Urinary bladder (tissue), 4 donors: Measurements from ENCODE around the gene ZFP36L2. TPM values are rescaled to one million over a fixed set of nuclear protein-coding genes. Genes with fewer than 3 reads are reported as not detected.

ENCODE experiments used
- DNase-seq: peaks from one replicate; pipeline ENCODE4 v3.0.0-alpha.2; 2015; ENCODE audit errors: extremely low spot score
- H3K27ac ChIP-seq: one replicate; pipeline ENCODE4 v1.5.1; 2013; ENCODE audit warnings: low read depth, mild to moderate bottlenecking, moderate library complexity
- H3K36me3 ChIP-seq: one replicate; pipeline ENCODE4 v1.6.1; 2013; ENCODE audit warnings: mild to moderate bottlenecking, moderate library complexity; ENCODE audit not compliant: insufficient read depth
- H3K4me1 ChIP-seq: one replicate; pipeline ENCODE4 v1.6.1; 2013; ENCODE audit warnings: mild to moderate bottlenecking, moderate library complexity; ENCODE audit not compliant: insufficient read depth
- H3K4me3 ChIP-seq: one replicate; pipeline ENCODE4 v1.5.1; 2013; ENCODE audit warnings: low read depth, low read length
- WGBS: extraction: QIAGEN DNeasy Blood & Tissue Kit; methylation state at CpG from one replicate; pipeline ENCODE4 v1.1.7; 2013; 5-methylcytosine and 5-hydroxymethylcytosine counted together
- polyA plus RNA-seq: library from polyadenylated mRNA; stranded (reverse); fragments of 200-250 nt; gene quantifications from one replicate; pipeline ENCODE4 v1.2.3, GENCODE V29; 2013
- total RNA-seq: library from RNA; depleted of rRNA; stranded (reverse); fragments of >200 nt; gene quantifications from one replicate; pipeline ENCODE4 v1.2.3, GENCODE V29; 2014
- donor health status: healthy with polysubstance abuse.
- donor health status: healthy.

Gene ZFP36L2
- total and polyA plus RNA-seq, 2 donors = 54.8 to 145 TPM

DNA sequence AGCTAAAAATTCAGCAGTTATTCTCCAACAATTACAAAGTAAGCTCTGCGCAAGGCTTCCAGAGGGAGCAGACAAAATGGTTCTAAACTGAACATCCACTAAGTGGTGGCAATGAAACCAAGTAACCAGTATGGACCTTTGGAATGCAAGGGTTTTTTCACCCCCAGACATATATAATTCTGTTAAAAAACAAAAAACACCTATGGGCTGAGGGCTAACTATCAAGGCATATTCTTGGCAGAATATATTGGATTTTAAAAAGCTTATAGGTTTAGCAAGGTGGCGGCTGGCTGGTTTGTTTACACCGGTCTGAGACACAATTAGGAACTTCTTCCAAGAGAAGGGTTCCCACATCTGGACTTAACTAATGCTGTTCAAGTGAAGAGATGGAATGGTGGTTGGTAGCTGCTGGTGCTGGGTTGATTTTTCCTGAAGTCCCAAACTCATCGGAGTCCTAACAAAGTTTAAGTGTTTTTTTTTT lies 2.8 kb downstream of the ZFP36L2 start:
- peak overlapping the region; percentile 96 for H3K27ac ChIP-seq
- peaks cover 3% of the 10 kb centered on the region for H3K36me3 ChIP-seq
- peak overlapping the region; percentile 97 for H3K4me3 ChIP-seq
- H3K4me1 ChIP-seq = no peaks in the 10 kb centered on the region
- peak; percentile 6 for DNase-seq
- WGBS = 10% methylated on average over 4 of the region's 4 CpGs

DNA sequence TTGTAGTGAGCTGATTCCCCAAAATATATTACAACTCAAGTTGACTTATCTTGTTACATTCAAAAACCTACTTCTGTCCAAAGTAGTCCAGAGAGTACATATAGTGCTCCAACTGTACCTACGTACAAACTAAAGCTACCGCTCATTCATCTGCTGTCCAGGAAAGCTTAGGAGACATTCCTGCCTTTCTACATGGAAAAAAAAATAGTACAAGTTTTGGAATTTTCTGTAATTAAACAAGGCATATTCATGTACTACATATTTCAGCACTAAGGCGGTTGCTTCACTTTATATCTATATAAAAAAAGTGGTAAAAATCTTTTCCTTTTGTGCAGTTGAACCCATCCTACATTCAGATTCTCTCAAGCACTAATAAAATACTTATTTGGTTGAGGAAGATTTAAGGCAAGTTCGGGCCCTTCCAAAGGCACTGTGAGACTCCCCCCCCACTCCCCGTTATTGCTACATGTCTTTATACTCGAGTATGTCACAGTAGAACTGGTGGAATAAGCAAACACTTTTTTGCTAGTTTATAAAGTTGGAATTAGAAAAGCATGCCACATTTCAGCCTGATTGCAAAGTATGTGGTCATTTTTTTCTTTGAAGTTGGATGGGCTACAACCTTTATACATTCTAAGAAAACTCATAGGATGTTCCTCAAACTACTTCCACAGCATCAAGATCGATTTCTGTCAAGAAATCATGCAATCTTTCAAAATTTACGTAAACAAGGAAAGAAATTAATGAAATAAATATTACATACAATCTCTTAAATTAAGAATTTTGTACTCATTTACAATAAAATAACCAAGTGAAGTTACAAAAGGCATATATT lies 3.7 kb downstream of the ZFP36L2 start:
- H3K36me3 ChIP-seq = peaks cover 3% of the 10 kb centered on the region
- peak overlapping the region; percentile 53 for H3K27ac ChIP-seq
- DNase-seq = peak; percentile 28
- WGBS = 7% methylated on average over 8 of the region's 8 CpGs
- H3K4me3 ChIP-seq = peak overlapping the region; percentile 45
- H3K4me1 ChIP-seq = no peaks in the 10 kb centered on the region

DNA sequence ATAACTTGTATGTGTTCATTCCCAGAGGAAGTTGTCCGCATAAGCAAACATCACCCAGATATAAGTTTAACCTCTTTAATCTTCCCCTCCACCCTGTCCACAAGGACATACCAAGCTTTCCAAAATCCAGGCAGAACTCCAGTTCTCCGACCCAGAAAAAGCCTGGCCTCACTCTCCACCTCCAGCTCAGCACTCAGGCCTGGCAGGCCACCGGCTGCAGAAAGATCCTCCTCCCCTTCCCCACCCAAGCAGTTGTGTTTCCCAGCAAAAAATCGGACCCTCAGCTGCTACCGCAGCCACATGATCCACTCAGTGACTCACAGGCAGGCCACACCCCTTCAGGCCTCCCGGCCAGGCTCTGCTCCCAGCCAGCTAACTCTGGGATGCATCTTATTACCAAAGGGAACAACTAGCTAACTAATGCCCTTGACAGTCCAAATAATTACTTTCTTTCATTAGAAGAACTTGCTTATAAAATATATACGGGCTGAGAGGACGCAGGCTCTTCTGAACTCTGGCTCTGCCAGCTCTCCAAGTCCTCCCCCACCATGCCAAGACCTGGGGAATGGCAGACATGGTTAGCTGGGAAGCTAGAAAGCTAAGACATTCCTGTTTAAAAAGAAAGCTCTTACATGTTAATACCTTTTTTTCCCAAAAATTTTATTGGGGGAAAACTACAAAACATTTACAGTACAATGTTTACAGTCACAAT lies 4.5 kb downstream of the ZFP36L2 start:
- DNase-seq = peak; percentile 93
- Histone ChIP-seq H3K27ac (peak overlapping the region; percentile 95), H3K4me3 (peak overlapping the region; percentile 45), H3K36me3 (peaks cover 3% of the 10 kb centered on the region), H3K4me1 (no peaks in the 10 kb centered on the region)
- WGBS = under 1% methylated on average over 8 of the region's 8 CpGs

DNA sequence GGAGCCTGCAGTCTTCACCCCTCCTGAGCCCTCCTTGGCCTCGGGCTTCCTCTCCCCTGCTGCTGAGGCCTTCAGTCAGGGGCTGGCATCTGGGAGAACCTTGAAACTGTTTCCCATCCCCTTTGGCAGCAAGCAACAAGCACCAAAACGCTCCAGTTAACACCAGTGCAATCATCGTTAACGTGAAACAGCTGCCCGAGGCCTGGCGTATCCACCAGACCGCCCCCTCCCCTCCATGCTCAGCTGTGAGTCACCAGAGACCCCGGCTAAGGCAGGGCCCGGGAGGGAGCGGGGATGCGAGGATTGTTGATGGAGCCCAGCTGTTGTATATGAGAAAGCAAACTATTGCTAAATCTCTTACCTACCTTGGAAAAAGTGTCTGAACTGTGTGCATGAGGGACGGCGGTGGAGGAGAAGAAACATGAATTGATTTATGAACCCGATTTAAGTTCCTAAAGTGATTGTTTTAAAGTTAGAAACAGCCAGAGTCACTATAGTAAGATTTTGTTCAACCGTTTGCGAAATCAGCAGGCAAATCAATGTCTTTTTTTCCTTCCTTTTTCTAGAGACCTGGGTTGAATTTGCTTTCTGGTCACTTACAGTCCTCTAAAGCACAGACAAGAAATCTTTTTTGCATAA lies 5.2 kb downstream of the ZFP36L2 start:
- Histone ChIP-seq H3K4me3 (peak overlapping the region; percentile 45), H3K4me1 (no peaks in the 10 kb centered on the region), H3K36me3 (peaks cover 3% of the 10 kb centered on the region), H3K27ac (peak overlapping the region; percentile 95)
- WGBS = 1% methylated on average over 16 of the region's 16 CpGs
- DNase-seq = peak; percentile 84

DNA sequence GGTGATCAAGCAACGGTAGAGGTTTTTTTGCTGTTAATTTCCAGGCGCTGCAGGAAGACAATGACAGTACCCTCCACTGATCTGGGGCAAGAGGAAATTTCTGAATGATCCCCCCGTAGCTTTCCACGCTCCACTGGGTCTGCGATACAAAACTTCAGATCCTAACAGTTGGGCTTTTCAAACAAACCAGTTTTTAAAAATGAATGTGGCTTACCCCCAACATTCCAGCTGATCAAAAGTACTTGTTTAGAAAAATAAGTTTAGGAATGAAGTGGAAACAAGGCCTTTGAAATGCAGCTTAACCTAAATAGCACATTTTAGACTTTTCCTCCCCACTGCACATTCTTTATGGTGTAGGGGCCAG lies 5.7 kb downstream of the ZFP36L2 start:
- H3K36me3 ChIP-seq = peaks cover 3% of the 10 kb centered on the region
- no peak for DNase-seq
- peak overlapping the region; percentile 45 for H3K4me3 ChIP-seq
- WGBS = 19% methylated on average over 5 of the region's 5 CpGs
- H3K27ac ChIP-seq = peak overlapping the region; percentile 95
- no peaks in the 10 kb centered on the region for H3K4me1 ChIP-seq

DNA sequence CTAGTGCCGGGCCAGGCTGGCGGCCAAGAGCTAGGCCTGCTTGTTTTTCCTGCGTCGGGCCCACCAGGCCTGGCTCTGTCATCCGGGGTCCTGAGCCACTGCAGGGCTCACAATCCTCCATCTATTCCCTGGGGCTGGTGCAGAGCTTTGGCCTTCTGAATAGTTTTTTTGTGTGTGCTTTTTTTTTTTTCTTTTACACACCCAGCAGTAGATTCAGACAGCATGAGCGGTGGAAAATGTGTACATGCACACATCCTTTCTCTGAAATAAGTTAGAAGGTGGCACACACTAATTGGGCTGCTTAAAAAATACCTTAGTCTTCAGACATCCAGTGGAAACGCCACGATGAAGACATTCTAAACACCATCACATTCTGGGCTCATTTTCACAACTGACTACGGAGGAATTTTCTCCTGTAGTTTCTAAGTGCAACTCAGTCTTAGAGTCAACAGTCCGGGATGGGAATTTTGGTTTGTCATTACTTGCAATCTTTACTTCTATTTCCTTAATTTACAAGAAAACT lies 6.1 kb downstream of the ZFP36L2 start:
- H3K4me1 ChIP-seq = no peaks in the 10 kb centered on the region
- peak overlapping the region; percentile 45 for H3K4me3 ChIP-seq

DNA sequence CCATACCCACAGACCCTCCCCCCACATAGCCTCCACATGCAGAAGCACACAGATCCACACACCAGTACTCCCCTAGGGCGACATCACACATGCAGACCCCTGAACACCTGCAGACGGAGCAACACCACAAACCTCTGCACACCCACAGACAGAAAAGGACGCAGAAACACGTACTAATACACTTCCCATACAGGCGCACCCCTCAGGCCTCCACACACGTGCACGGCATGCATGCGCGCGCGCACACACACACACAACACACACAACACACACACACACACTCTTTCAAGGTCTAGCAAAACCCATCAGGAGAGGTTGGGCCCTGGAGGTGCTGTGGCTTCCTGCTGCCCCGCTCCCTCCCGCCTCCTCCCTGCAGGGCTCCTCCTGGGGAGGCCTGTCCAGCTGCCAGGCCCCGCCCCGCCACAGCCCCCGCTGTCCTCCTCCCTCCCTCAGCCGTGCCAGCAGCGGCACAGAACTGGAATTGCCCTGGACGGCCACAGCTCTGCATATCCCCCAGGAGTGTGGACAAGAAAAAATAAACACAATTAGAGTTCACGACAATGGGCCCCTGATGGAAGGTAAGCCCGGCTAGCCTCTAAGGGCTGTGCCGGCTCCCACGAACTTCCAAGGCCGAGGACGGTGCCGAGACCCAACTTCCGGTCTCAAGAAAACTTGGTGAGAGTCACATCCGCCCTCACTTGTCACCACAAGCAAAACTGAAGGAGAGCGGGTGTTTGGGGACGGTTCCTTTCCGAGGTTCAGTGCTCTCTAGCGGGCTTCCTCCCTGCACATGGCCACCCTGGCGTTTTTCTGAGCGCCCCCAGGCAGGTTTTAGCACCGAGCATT lies 6.8 kb downstream of the ZFP36L2 start:
- Histone ChIP-seq H3K36me3 (peaks cover 3% of the 10 kb centered on the region), H3K4me1 (no peaks in the 10 kb centered on the region), H3K4me3 (peak overlapping the region; percentile 28), H3K27ac (peak overlapping the region; percentile 95)
- 4% methylated on average over 35 of the region's 35 CpGs for WGBS
- DNase-seq = peak; percentile 69

More for the DNA sequence above, 6.1 kb downstream of the ZFP36L2 start:
- Histone ChIP-seq H3K27ac (peak overlapping the region; percentile 95), H3K36me3 (peaks cover 3% of the 10 kb centered on the region)
- peak; percentile 36 for DNase-seq
- WGBS = 2% methylated on average over 10 of the region's 10 CpGs

DNA sequence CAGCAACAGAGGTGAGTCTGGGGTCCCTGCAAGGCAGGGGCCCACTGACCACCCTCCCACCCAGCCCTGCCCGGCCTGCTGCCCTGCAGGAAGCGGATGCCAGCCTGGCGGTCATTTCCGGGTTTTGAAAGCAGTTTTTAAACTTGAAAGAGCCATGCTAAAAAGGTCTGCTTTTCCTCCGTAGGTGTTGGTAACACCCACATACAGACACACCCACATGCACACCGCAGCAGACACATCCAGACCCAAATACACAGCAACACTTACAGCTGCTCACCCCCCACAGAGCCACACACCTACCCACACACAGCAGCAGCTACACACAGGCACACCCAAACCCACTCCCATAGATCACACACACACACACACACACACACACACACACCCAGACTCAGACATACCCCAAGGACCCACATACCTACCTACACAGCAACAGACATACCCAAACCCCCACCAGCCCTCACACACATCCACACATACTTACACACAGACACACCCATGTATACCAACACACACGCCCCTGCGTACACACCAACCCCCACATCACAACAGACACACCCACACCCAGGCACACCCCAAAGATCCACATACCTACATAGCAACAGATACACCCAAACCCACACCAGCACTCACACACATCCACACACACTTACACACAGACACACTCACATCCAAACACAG lies 7.6 kb downstream of the ZFP36L2 start:
- Histone ChIP-seq H3K4me1 (no peaks in the 10 kb centered on the region), H3K36me3 (no peaks in the 10 kb centered on the region), H3K4me3 (peak overlapping the region; percentile 28), H3K27ac (peak overlapping the region; percentile 95)
- WGBS = 20% methylated on average over 8 of the region's 8 CpGs
- no peak for DNase-seq

DNA sequence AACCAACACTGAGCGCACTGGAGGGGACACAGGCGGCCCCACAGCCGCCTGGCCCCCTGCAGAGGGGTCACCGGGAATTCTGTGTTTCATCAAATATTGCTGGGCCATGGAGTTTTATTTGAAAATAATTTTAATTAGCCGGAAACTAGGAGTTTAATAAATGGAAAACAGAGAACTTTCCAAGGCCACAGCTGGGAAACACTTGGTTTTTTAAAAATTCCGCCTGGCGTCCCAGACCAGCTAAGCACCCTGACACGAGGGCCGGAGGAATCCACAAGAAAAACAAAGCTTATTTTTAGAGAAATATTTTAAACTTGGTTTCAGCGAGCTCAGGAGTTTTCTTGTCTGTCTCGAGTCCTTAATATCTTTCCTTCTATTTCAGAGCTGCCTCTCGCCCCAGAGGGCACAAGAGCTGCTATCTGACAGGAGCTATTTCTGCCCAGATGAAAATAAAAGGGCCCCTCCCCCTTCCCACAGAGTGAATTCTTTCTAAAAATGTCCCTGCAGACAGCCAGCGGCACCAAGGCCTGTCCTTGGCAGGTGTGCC lies 8.2 kb downstream of the ZFP36L2 start:
- Histone ChIP-seq H3K4me1 (no peaks in the 10 kb centered on the region), H3K27ac (peak overlapping the region; percentile 95), H3K4me3 (no peak overlapping the region), H3K36me3 (no peaks in the 10 kb centered on the region)
- DNase-seq = no peak
- 16% methylated on average over 13 of the region's 13 CpGs for WGBS

DNA sequence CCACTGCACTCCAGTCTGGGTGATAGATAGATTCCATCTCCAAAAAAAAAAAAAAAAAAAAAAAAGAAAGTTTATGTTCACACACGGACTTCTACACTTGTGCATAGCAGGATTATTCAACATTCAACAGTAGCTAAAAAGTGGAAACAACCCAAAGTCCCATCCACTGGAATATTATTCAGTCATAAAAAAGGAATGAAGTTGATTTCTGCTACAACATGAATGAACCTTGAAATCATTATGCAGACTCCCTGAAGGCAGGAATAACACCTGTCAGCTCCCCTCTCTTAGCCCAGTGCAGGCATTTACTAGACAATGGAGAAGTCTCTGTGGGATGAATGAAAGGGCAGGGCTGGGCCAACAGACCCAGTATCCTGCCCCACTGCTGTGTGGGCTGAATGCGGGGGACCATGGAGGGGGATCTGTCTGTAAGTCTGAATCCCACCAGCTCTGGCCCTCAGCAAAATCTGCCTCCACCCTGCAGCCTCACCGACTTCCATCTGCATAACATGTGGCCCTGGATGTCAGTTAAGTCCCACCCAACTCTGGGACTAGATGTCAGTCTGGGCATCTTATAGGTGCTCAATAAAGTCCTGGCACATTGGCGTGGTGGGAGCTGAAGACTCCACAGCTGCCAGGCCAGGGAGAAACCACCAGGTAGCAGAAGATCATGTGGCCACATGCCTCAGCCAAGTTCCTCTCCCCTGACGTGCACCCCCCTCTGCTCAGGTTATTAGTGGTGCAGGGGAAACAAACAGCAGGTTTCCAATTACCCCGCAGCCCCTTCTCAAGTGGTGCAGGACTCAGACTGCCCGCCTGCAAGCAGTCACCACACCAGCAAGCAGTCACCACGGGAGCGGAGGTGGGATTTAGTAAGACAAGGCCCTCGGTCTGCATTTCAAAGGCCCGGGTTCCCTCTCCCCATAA lies 8.9 kb downstream of the ZFP36L2 start:
- DNase-seq = no peak
- no peaks in the 10 kb centered on the region for H3K4me1 ChIP-seq
- 42% methylated on average over 11 of the region's 11 CpGs for WGBS

DNA sequence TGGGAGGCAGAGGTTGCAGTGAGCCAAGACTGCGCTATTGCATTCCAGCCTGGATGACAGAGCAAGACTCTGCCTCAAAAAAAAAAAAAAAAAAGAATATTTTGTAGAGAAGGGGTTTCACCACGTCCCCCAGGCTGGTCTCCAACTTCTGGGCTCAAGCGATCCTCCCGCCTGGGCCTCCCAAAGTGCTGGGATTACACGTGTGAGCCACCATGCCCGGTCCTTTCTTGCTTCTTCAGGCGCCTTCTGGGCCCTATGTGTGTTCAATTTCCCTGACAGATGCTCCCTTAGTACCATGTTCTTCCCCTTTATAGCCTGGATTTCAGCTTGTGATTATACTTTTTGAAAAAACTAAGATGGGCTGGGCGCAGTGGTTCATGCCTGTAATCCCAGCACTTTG lies 9.8 kb downstream of the ZFP36L2 start:
- no peaks in the 10 kb centered on the region for H3K4me1 ChIP-seq
- 99% methylated on average over 8 of the region's 8 CpGs for WGBS
- no peak for DNase-seq
- no peaks in the 10 kb centered on the region for H3K36me3 ChIP-seq
- H3K27ac ChIP-seq = no peak overlapping the region
- no peak overlapping the region for H3K4me3 ChIP-seq

More for the DNA sequence above, 8.9 kb downstream of the ZFP36L2 start:
- Histone ChIP-seq H3K27ac (peak overlapping the region; percentile 63), H3K36me3 (no peaks in the 10 kb centered on the region), H3K4me3 (no peak overlapping the region)
